ENCODE data around the gene KCNH6.

KCNH6 gene

DNA sequence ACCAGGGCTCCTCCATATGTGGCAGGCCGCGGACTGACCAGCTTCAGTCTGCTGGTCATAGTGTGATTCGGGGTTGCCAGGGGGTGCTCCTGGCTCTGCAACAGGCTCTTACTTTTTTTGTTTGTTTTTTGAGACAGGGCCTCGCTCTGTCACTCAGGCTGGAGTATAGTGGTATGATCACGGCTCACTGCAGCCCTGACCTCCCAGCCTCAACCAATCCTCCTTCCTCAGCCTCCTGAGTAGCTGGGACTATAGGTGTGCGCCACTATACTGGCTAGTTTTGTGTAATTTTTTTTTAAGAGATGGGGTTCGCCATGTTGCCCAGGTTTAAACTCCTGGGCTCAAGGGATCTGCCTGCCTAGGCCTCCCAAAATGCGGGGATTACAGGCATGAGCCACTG is 11.8 kb upstream of the KCNH6 start:
- DNase-seq (ENCODE audit: low spot score): no peak

DNA sequence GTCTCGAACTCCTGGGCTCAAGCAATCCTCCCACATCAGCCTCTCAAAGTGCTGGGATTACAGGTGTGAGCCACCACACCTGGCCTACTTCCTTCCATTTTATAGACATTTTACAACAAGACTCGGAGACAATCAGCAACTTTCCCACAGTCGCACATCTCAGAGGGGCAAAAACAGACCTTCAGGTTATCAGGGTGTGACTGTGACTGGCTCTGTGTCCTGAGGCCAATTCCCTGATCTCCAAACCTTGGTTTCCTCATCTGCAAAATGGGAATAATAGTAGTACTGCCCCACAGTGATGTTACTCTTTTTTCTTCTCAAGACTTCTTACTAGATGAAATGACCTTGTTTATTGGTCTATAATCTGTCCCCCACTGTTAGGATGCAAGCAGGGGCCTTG is 10.8 kb upstream of the KCNH6 start:
- no peak for DNase-seq (ENCODE audit: low spot score)

GRCh38 chr17:63512896-63513644 is 10.1 kb upstream of the KCNH6 start:
- DNase-seq (ENCODE audit: low spot score): no peak

GRCh38 chr17:63514477-63514876 is 8.7 kb upstream of the KCNH6 start:
- DNase-seq (ENCODE audit: low spot score): no peak

- DNase-seq (ENCODE audit: low spot score): no peak
These were observed 8.2 kb upstream of the KCNH6 start for GRCh38 chr17:63514974-63515373.

GRCh38 chr17:63515426-63515825 is 7.7 kb upstream of the KCNH6 start:
- DNase-seq (ENCODE audit: low spot score): no peak

DNA sequence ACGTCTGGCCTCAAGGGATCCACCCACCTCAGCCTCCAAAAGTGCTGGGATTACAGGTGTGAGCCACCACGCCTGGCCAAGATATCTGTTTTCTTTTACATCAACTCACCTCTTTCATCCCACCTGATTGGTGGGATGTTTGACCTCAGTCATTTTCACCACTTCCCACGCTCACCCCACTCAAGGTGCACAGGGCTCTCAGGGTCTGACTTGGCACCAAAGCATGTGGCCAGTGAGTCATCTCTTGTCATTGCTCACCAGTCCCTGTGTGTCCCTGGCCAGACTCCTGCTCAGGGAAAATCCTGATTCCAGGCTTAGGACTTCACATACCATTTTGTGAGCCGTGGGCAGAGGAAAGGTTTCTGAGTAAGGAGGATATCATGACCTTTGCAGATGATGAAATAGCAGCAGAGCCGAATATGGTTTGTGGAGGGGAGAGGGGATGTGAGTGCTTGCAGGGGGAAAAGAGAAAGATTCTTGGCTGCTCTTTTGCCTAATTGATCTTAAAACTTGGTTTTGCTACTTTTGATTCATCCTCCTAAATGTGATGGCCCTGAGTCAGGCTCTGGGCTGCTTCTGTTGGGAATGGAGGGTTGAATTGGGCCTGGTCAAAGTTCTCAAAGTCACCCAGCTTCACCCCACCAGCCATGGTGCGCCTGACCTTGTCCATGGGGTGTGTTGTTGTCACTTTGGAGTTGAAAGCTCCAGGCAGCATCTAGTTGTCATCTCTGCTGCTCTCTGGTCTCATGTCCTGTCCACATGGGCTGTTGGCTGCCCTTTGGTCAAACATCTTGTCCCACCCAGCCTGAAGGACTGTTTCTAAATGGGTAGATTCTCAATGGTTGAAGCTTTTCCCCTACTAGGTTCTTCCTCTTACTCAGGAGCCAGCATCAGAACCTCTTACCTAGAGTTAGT is 6.0 kb upstream of the KCNH6 start:
- DNase-seq (ENCODE audit: low spot score): no peak

GRCh38 chr17:63517825-63518534 is 5.2 kb upstream of the KCNH6 start:
- no peak for DNase-seq (ENCODE audit: low spot score)

DNA sequence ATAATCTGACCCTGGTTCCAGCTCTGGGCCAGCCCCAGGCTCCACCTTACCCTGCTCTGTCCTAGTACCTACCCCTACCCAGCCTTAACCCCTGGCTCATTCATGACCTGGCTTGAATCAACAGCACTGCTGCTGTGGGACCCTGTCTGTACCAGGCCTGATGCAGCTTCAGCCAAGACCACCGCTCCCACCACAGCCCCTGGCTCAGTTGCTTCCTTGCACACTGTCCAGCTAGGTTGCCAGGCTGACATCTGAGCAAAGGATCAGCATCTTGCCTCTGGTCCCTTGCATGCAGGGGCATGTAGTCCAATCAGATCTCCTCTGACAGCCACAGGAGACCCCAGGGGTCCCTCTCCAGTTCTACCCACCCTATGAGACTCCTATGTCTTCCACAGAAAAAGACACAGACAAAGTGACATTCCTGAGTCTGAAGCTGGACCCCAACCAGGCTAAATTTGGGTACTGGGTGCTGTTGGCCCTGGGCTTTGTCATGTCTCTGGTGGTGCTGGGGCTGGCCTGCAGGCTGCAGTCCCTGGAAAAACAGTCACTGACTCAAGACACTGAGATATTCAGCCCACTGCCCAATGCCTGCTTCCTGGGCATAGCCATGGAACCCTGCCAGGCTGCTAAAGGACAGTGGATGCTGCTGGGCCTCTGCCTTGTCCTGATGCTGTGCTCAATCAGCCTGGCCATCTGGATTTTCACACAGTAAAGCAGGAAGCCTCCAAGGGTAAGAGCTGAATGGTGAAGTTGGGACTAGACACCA is 3.9 kb upstream of the KCNH6 start:
- DNase-seq (ENCODE audit: low spot score): no peak

DNA sequence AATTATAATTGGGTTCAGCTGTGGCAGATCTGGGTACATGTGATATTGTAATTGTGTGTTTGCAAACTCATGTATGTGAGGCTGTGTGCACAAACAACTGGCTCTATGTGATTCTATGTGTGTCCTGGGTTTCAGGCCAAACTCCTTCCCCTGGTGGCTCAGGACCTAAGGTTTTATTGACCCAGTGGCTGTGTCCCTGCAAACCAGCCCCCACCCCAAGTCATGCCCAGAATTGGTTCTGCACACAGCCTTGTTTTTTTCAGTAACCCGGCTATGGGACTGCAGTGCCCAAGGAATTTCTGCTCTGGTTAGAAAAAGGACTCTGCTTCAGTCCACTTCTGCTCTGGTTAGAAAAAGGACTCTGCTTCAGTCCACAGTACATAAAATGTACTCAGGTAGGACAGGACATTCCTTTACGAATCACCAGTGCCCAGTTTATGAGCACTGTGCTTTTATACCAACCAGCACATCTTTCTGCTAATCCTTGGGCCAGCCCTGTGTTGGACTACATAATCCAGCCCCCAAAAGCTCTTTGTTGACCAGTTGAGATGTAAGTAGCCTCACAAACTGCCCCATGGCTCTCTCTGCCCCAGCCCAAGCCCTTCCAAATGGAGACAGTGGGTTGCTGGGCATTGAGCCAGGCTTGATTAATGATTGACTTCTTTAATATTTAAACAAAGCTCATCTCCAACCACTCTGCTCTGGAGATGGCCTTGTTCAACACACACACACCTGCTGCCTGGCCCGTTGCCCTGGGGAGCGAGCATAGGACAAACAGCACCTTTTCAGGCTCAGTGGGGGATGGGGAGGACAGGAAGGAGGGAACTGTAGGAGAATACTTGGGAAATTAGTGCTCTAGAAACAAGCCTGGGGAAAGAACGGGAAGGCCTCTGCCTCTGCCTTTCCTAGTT is 2.9 kb upstream of the KCNH6 start:
- DNase-seq (ENCODE audit: low spot score): no peak

DNA sequence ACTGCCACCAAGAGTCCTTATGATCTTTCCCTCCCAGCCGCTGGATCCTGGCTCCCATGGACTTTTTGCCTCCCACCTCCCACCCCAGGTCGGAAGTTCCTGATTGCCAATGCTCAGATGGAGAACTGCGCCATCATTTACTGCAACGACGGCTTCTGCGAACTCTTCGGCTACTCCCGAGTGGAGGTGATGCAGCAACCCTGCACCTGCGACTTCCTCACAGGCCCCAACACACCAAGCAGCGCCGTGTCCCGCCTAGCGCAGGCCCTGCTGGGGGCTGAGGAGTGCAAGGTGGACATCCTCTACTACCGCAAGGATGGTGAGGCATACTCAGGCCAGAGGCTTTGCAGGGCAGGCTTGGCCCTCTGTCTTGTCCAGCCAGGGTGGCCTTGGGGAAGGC is 893 bp downstream of the KCNH6 start:
- DNase-seq (ENCODE audit: low spot score): no peak

DNA sequence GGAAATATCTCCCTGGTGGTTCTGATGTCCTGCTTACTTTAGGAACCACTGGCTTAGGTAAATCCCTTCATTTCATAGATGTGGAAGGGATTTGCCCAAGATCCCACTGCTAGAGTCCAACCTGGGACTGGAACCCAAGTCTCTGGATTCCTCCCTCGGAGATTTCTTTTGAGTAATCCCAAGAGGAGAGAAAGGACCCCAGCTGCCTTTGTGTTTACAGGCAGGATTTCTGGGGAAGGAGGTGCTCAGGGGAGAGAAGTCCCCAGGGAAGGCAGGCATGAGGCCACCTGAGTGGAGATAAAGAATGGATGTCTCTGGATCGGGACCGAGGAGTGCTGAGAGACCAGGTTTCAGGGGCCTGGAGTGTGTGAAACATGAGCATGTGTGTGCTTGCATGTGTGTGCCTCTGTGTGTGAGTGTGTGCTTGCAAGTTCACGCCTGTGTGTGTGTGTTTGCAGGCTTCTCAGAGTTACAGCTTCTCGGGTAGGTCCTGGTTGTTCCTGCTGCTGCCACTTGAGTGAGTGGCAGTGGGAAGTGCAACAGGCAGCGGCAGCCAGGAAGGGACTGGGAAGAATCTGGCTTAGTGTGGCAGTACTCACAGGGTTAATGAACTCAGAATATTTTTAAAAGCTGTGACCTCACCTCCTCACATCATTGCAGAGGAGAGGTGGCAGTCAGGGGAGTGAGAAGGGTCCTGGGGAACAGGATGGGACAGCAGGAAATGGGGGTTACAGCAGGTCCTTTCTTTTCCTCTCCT is 2.2 kb downstream of the KCNH6 start:
- DNase-seq (ENCODE audit: low spot score): no peak

- DNase-seq (ENCODE audit: low spot score): no peak
These were observed 3.7 kb downstream of the KCNH6 start for GRCh38 chr17:63526861-63527260.

DNA sequence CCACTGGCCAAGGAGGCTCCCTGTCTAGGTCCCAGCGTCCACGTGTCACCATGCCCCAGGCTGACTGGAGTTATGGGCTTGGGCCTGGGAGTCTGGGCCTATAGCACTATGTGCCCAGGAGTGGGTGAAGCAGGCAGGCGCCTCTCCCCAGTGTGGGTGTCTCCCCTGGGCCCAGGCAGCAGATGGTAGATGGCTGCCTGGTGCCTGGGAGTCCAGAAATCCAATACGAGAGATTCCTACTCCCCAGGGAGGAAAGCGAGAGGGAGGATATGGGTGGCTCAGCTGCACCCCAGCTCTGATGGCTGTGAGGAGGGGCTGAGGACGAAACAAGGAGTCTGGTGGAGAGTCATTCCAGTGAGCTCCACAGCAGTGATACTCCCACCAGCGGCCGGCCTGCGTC is 5.0 kb downstream of the KCNH6 start:
- no peak for DNase-seq (ENCODE audit: low spot score)

GRCh38 chr17:63529711-63530556 is 6.8 kb downstream of the KCNH6 start:
- DNase-seq (ENCODE audit: low spot score): no peak

DNA sequence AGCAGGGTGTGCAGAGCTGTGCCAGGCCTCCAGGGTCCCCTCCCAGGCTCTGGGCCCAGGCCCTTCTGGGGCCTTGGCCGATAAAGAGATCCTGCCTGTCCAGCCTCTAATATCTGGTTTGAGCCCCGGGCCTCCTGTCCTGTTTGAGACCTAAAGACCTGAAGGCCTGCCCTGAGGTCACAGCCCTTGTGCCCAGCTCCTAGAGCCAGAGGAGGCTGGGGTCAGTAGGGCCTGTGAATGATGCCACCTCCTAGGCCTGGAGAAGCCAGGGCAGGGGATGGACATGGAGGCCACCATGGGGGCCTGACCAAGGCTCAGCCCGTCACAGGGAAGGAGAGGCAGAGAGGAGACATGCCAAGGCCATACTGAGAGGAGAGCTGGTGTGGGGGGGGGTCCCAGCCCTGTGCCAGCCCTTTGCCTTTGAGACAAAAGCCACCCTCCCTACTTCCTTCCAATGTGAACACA is 7.4 kb downstream of the KCNH6 start:
- no peak for DNase-seq (ENCODE audit: low spot score)

- DNase-seq (ENCODE audit: low spot score): no peak
These were observed 8.1 kb downstream of the KCNH6 start for GRCh38 chr17:63531022-63531965.
